Peyer's patch (tissue), 4 donors: ENCODE data around the gene ADGB. TPM values are rescaled to one million over a fixed set of nuclear protein-coding genes. Genes with fewer than 3 reads are reported as not detected.

Experiments used
- DNase-seq, 3 donors: peaks; one replicate each; pipeline ENCODE4 v3.0.0-alpha.2; 2017 to 2019
- H3K27ac ChIP-seq, 4 donors: fragments of 200-600 bp; sonication (generic); one replicate each; pipeline ENCODE4 v1.5.1; 2016 to 2019
- H3K27me3 ChIP-seq, 2 donors: fragments of 200-600 bp; sonication (generic); one replicate each; pipeline ENCODE4 v1.5.1; 2019
- H3K36me3 ChIP-seq, 3 donors: fragments of 200-600 bp; sonication (generic); one replicate each; pipeline ENCODE4 v1.5.1; 2016 to 2019
- H3K4me1 ChIP-seq, 4 donors: fragments of 200-600 bp; sonication (generic); one replicate each; pipeline ENCODE4 v1.5.1; 2016 to 2019
- H3K4me3 ChIP-seq, 4 donors: fragments of 200-600 bp; sonication (generic); 1 replicate in 3 of 4; 2 replicates in 1 of 4; pipeline ENCODE4 v1.5.1; 2016 to 2019; ENCODE audit warnings: mild to moderate bottlenecking in 1 of 4
- H3K9me3 ChIP-seq, 4 donors: fragments of 200-600 bp; sonication (generic); one replicate each; pipeline ENCODE4 v1.5.1; 2016 to 2019; ENCODE audit warnings: mild to moderate bottlenecking in 1 of 4
- CTCF ChIP-seq, 6 experiments: fragments of 450-650 bp in 4 of 6; fragments of 200-600 bp in 2 of 6; sonication (generic) in 1 of 6; IDR thresholded peaks; one replicate each; pipeline ENCODE4 v1.5.1; 2017 to 2019; ENCODE audit warnings: antibody characterized with exemption in 6 of 6, mild to moderate bottlenecking in 3 of 6, moderate library complexity in 1 of 6
- POLR2A ChIP-seq, 2 donors: fragments of 450-650 bp; IDR thresholded peaks; one replicate each; pipeline ENCODE4 v1.5.1; 2017; ENCODE audit warnings: antibody characterized with exemption in 2 of 2, mild to moderate bottlenecking in 2 of 2, moderate library complexity in 2 of 2
- total RNA-seq, 4 donors: library from RNA; depleted of rRNA; stranded (reverse); fragments of >200 nt; gene quantifications; one replicate each; pipeline ENCODE4 v1.1.0, GENCODE V29; 2016

The ADGB gene
- total RNA-seq, 4 donors from 2014 or later, result not detected

GRCh38 chr6:146601352-146601751 is 2.6 kb downstream of the ADGB start:
- H3K27me3 ChIP-seq, result no peaks in the 10 kb centered on the region
- no peak for TF ChIP-seq CTCF (IDR thresholded peaks at IDR 0.05)
- no peak for TF ChIP-seq POLR2A (IDR thresholded peaks at IDR 0.05)
- H3K4me1 ChIP-seq, result peaks cover 0 to 10% (median 0%) of the 10 kb centered on the region in 4 donors
- no peak overlapping the region for H3K27ac ChIP-seq
- no peaks in the 10 kb centered on the region for H3K9me3 ChIP-seq
- no peak overlapping the region for H3K4me3 ChIP-seq
- no peak for DNase-seq
- no peaks in the 10 kb centered on the region for H3K36me3 ChIP-seq

GRCh38 chr6:146602526-146602925 is 3.8 kb downstream of the ADGB start:
- no peak for TF ChIP-seq POLR2A (IDR thresholded peaks at IDR 0.05)
- no peak for TF ChIP-seq CTCF (IDR thresholded peaks at IDR 0.05)
- Histone ChIP-seq H3K27ac (no peak overlapping the region), H3K4me1 (peaks cover 0 to 10% (median 0%) of the 10 kb centered on the region in 4 donors), H3K9me3 (no peaks in the 10 kb centered on the region), H3K27me3 (no peaks in the 10 kb centered on the region), H3K36me3 (no peaks in the 10 kb centered on the region), H3K4me3 (no peak overlapping the region)
- DNase-seq, result no peak

GRCh38 chr6:146613947-146614346 is 15.2 kb downstream of the ADGB start:
- no peaks in the 10 kb centered on the region for H3K4me1 ChIP-seq
- no peaks in the 10 kb centered on the region for H3K36me3 ChIP-seq
- no peak overlapping the region for H3K27ac ChIP-seq
- no peak for TF ChIP-seq POLR2A (IDR thresholded peaks at IDR 0.05)
- TF ChIP-seq CTCF (IDR thresholded peaks at IDR 0.05), result no peak
- DNase-seq, result no peak
- no peaks in the 10 kb centered on the region for H3K27me3 ChIP-seq
- H3K4me3 ChIP-seq, result no peak overlapping the region
- H3K9me3 ChIP-seq, result no peaks in the 10 kb centered on the region

GRCh38 chr6:146620655-146621054 is 21.9 kb downstream of the ADGB start:
- no peaks in the 10 kb centered on the region for H3K27me3 ChIP-seq

GRCh38 chr6:146628350-146628749 is 29.6 kb downstream of the ADGB start:
- Histone ChIP-seq H3K4me3 (no peak overlapping the region), H3K4me1 (no peaks in the 10 kb centered on the region), H3K36me3 (no peaks in the 10 kb centered on the region), H3K27me3 (no peaks in the 10 kb centered on the region), H3K9me3 (no peaks in the 10 kb centered on the region), H3K27ac (no peak overlapping the region)
- DNase-seq, result no peak
- TF ChIP-seq CTCF (IDR thresholded peaks at IDR 0.05), result no peak
- no peak for TF ChIP-seq POLR2A (IDR thresholded peaks at IDR 0.05)

More at GRCh38 chr6:146620655-146621054, 21.9 kb downstream of the ADGB start:
- no peak for DNase-seq
- no peaks in the 10 kb centered on the region for H3K9me3 ChIP-seq
- no peaks in the 10 kb centered on the region for H3K36me3 ChIP-seq
- H3K4me3 ChIP-seq, result no peak overlapping the region
- no peaks in the 10 kb centered on the region for H3K4me1 ChIP-seq
- no peak overlapping the region for H3K27ac ChIP-seq
- no peak for TF ChIP-seq CTCF (IDR thresholded peaks at IDR 0.05)
- TF ChIP-seq POLR2A (IDR thresholded peaks at IDR 0.05), result no peak

- H3K27me3 ChIP-seq, result no peaks in the 10 kb centered on the region
- no peaks in the 10 kb centered on the region for H3K4me1 ChIP-seq
- TF ChIP-seq POLR2A (IDR thresholded peaks at IDR 0.05) (no peak), CTCF (IDR thresholded peaks at IDR 0.05) (no peak)
- no peaks in the 10 kb centered on the region for H3K9me3 ChIP-seq
- DNase-seq, result no peak
- H3K36me3 ChIP-seq, result no peaks in the 10 kb centered on the region
- H3K27ac ChIP-seq, result no peak overlapping the region
- no peak overlapping the region for H3K4me3 ChIP-seq
Observed at GRCh38 chr6:146634022-146634421, 35.2 kb downstream of the ADGB start.
